Measurements from ENCODE around the gene CEBPE.
"Not testable (repeated sequence)": the region's sequence is repeated elsewhere in the genome, so short reads cannot be mapped to it uniquely, and the experiment has no call there.

The CEBPE gene

GRCh38 chr14:23112359-23113178, 6.5 kb downstream of the CEBPE start:
- Histone ChIP-seq H3K4me1 (ENCODE audit: insufficient read depth, poor library complexity, severe bottlenecking) (peaks cover 26% of the 10 kb centered on the region), H3K4me3 (ENCODE audit: severe bottlenecking) (no peak overlapping the region), H3K27me3 (ENCODE audit: insufficient read depth, poor library complexity, severe bottlenecking) (no peaks in the 10 kb centered on the region), H3K36me3 (ENCODE audit: low read depth) (no peaks in the 10 kb centered on the region), H3K9me3 (ENCODE audit: severe bottlenecking) (no peaks in the 10 kb centered on the region), H3K27ac (ENCODE audit: poor library complexity, severe bottlenecking) (no peak overlapping the region)
- no peak for TF ChIP-seq CTCF (IDR thresholded peaks at IDR 0.05; ENCODE audit: poor library complexity, severe bottlenecking)
- DNase-seq (ENCODE audit: low spot score) (no peak), ATAC-seq (ENCODE audit: low read depth) (no peak)

GRCh38 chr14:23110579-23111365, 8.3 kb downstream of the CEBPE start:
- TF ChIP-seq CTCF (IDR thresholded peaks at IDR 0.05; ENCODE audit: poor library complexity, severe bottlenecking) = no peak
- H3K4me3 ChIP-seq (ENCODE audit: severe bottlenecking) = no peak overlapping the region
- H3K9me3 ChIP-seq (ENCODE audit: severe bottlenecking) = no peaks in the 10 kb centered on the region
- DNase-seq (ENCODE audit: low spot score) = no peak
- H3K36me3 ChIP-seq (ENCODE audit: low read depth) = no peaks in the 10 kb centered on the region
- peaks cover 18% of the 10 kb centered on the region for H3K4me1 ChIP-seq (ENCODE audit: insufficient read depth, poor library complexity, severe bottlenecking)
- no peaks in the 10 kb centered on the region for H3K27me3 ChIP-seq (ENCODE audit: insufficient read depth, poor library complexity, severe bottlenecking)
- no peak for ATAC-seq (ENCODE audit: low read depth)
- no peak overlapping the region for H3K27ac ChIP-seq (ENCODE audit: poor library complexity, severe bottlenecking)

GRCh38 chr14:23109769-23110168, 9.3 kb downstream of the CEBPE start:
- DNase-seq (ENCODE audit: low spot score) (no peak), ATAC-seq (ENCODE audit: low read depth) (no peak)
- H3K9me3 ChIP-seq (ENCODE audit: severe bottlenecking) = no peaks in the 10 kb centered on the region
- peaks cover 8% of the 10 kb centered on the region for H3K4me1 ChIP-seq (ENCODE audit: insufficient read depth, poor library complexity, severe bottlenecking)
- TF ChIP-seq CTCF (IDR thresholded peaks at IDR 0.05; ENCODE audit: poor library complexity, severe bottlenecking) = no peak
- no peaks in the 10 kb centered on the region for H3K27me3 ChIP-seq (ENCODE audit: insufficient read depth, poor library complexity, severe bottlenecking)
- no peak overlapping the region for H3K27ac ChIP-seq (ENCODE audit: poor library complexity, severe bottlenecking)
- H3K4me3 ChIP-seq (ENCODE audit: severe bottlenecking) = no peak overlapping the region
- no peaks in the 10 kb centered on the region for H3K36me3 ChIP-seq (ENCODE audit: low read depth)

GRCh38 chr14:23108169-23108568, 10.9 kb downstream of the CEBPE start:
- H3K9me3 ChIP-seq (ENCODE audit: severe bottlenecking); H3K4me1 ChIP-seq (ENCODE audit: insufficient read depth, poor library complexity, severe bottlenecking); H3K27ac ChIP-seq (ENCODE audit: poor library complexity, severe bottlenecking); ATAC-seq (ENCODE audit: low read depth); H3K27me3 ChIP-seq (ENCODE audit: insufficient read depth, poor library complexity, severe bottlenecking); H3K36me3 ChIP-seq (ENCODE audit: low read depth); DNase-seq (ENCODE audit: low spot score); H3K4me3 ChIP-seq (ENCODE audit: severe bottlenecking): not testable (repeated sequence)

GRCh38 chr14:23107620-23108019, 11.4 kb downstream of the CEBPE start:
- not testable (repeated sequence) for DNase-seq (ENCODE audit: low spot score); H3K9me3 ChIP-seq (ENCODE audit: severe bottlenecking); H3K27me3 ChIP-seq (ENCODE audit: insufficient read depth, poor library complexity, severe bottlenecking); H3K4me1 ChIP-seq (ENCODE audit: insufficient read depth, poor library complexity, severe bottlenecking); H3K27ac ChIP-seq (ENCODE audit: poor library complexity, severe bottlenecking); H3K36me3 ChIP-seq (ENCODE audit: low read depth); ATAC-seq (ENCODE audit: low read depth); H3K4me3 ChIP-seq (ENCODE audit: severe bottlenecking)
